ENCODE data around the gene TOR1AIP2.

DNA sequence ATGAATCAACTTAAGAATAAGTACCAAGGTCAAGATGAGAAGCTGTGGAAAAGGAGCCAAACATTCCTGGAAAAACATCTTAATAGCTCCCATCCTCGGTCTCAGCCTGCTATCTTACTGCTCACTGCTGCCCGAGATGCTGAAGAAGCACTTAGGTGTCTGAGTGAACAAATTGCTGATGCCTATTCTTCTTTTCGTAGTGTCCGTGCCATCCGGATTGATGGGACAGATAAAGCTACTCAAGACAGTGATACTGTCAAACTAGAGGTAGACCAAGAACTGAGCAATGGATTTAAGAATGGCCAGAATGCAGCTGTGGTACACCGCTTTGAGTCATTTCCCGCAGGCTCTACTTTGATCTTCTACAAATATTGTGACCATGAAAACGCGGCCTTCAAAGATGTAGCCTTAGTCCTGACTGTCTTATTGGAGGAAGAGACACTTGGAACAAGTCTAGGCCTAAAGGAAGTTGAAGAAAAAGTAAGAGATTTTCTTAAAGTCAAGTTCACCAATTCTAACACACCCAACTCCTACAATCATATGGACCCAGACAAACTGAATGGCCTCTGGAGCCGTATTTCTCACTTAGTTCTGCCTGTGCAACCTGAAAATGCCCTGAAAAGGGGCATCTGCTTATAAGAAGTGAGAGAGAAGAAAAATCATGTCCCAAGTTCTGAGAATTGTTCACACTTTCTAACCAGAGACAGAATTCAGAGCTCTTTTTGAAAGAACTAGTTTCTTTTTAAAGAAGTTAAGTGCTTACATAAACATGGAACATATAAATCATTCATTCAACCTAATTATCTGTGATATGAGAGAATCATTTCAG is 40.2 kb upstream of the TOR1AIP2 start:
- TF ChIP-seq, protein P1, sequence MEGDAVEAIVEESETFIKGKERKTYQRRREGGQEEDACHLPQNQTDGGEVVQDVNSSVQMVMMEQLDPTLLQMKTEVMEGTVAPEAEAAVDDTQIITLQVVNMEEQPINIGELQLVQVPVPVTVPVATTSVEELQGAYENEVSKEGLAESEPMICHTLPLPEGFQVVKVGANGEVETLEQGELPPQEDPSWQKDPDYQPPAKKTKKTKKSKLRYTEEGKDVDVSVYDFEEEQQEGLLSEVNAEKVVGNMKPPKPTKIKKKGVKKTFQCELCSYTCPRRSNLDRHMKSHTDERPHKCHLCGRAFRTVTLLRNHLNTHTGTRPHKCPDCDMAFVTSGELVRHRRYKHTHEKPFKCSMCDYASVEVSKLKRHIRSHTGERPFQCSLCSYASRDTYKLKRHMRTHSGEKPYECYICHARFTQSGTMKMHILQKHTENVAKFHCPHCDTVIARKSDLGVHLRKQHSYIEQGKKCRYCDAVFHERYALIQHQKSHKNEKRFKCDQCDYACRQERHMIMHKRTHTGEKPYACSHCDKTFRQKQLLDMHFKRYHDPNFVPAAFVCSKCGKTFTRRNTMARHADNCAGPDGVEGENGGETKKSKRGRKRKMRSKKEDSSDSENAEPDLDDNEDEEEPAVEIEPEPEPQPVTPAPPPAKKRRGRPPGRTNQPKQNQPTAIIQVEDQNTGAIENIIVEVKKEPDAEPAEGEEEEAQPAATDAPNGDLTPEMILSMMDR (IDR thresholded peaks at IDR 0.05): no peak
- TF ChIP-seq POLR2A (IDR thresholded peaks at IDR 0.05): no peak

All from thyroid gland (tissue), 4 donors.